ENCODE results near the gene CPNE6. TPM values are rescaled to one million over a fixed set of nuclear protein-coding genes. Genes with fewer than 3 reads are reported as not detected.
A peak's percentile ranks its signal among the peaks of the same experiment; 100 is the strongest.

Gene CPNE6
- total and polyA plus RNA-seq, 9 donors, result 0.23 to 0.33 TPM; not detected in 7

DNA sequence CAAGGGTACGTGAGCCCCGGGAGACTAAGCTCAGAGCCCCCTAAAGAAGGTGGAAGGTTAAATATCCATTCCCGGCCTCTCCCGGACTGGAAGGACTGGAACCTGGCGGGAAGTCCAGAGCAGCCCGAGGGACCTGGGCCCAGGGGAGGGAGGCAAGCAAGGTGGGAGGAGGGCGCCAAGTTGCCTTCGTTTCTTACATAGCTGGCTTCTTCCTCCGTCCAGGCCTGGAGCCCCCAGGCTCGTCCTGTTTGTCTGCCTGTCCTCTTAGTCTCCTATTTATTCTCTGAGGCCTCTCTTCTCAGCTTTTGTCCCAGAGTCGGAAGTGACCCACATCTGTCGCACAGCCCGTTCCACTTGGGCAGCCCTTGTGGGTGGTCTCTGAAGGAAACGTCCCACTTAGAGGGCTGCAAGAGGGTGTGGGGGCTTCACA is 23.5 kb downstream of the CPNE6 start:
- H3K9me3 ChIP-seq (replicated peaks; ENCODE audit: control insufficient read depth, low read depth, low read length), result no peaks in the 10 kb centered on the region
- peak overlapping the region; percentile 77 for H3K27ac ChIP-seq (ENCODE audit: low read length)
- WGBS (ENCODE audit: insufficient coverage), result 2% methylated on average over 7 of the region's 14 CpGs
- no peaks in the 10 kb centered on the region for H3K27me3 ChIP-seq (ENCODE audit: control insufficient read depth, insufficient read depth, low read length)
- peak overlapping the region; percentile 76 for H3K4me3 ChIP-seq (ENCODE audit: low read length)
- DNase-seq, result no peak
- peaks cover 3% of the 10 kb centered on the region for H3K36me3 ChIP-seq (ENCODE audit: control insufficient read depth, insufficient read depth, low read length)
- H3K4me1 ChIP-seq (ENCODE audit: control insufficient read depth, insufficient read depth, low read length), result peaks cover 25% of the 10 kb centered on the region

DNA sequence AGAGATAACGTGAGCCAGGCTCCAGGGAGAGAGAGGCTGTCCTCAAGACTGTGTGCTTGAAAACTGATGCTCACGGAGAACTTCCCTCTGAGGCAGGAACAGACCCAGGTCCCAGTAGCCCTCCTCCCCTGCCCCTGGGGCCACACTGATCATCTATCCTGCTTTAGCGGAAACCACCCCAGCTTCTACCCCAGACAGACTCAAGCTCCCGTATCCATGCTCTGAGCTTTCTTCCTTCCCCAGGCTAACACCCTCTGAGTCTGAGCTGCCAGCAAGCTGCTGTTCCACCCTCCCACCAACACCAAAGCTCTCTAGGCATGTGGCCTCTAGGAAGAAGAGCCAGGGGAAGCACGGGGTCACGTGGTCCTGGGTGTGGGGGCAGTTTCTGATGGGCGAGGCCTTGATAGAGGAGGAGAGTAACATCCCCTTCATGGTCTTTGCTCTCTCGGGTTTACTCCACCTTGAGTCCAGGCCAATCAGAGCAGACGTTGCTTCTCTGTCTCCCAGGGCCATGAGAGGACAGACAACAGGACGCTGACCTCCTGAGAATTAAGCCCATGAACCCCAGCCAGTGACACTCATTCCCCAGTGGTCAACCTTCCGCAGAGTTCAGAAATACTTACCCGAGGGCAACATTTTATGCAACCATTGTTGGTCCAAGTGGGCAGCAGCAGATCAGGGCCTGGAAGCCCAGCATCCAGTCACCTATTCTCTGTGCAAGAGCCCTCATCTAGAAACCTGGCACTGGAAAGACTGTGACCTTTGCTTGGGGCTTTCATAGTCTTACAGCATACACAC is 24.1 kb downstream of the CPNE6 start:
- Histone ChIP-seq H3K4me3 (ENCODE audit: low read length) (peak overlapping the region; percentile 76), H3K27ac (ENCODE audit: low read length) (peak overlapping the region; percentile 77), H3K9me3 (replicated peaks; ENCODE audit: control insufficient read depth, low read depth, low read length) (no peaks in the 10 kb centered on the region), H3K27me3 (ENCODE audit: control insufficient read depth, insufficient read depth, low read length) (no peaks in the 10 kb centered on the region), H3K36me3 (ENCODE audit: control insufficient read depth, insufficient read depth, low read length) (peaks cover 7% of the 10 kb centered on the region), H3K4me1 (ENCODE audit: control insufficient read depth, insufficient read depth, low read length) (peaks cover 22% of the 10 kb centered on the region)
- WGBS (ENCODE audit: insufficient coverage), result 73% methylated on average over 9 of the region's 12 CpGs
- peak; percentile 41 for DNase-seq

DNA sequence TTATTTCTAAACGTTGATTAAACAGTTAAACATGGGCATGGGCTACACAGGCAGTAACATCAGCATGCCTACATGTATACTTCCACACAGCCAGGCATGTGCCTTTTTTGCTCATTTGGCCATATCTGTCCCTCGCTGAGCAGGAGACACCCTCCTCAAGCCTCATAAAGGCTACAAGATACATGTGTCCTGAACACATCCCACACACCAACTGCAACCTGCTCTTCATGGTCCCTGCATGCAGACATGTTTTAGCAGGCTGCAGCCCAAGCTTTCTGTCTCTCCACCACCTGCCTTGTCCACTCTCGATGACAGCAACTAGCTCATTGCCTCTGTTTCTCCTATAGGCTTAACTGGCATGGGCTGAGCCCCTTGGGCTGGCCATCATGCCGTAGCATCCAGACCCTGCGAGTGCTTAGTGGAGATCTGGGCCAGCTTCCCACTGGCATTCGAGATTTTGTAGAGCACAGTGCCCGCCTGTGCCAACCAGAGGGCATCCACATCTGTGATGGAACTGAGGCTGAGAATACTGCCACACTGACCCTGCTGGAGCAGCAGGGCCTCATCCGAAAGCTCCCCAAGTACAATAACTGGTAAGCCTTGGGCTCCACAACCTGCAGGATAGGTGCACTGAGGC is 25.3 kb downstream of the CPNE6 start:
- Histone ChIP-seq H3K27ac (ENCODE audit: low read length) (no peak overlapping the region), H3K27me3 (ENCODE audit: control insufficient read depth, insufficient read depth, low read length) (no peaks in the 10 kb centered on the region), H3K4me1 (ENCODE audit: control insufficient read depth, insufficient read depth, low read length) (peaks cover 22% of the 10 kb centered on the region), H3K36me3 (ENCODE audit: control insufficient read depth, insufficient read depth, low read length) (peaks cover 7% of the 10 kb centered on the region), H3K9me3 (replicated peaks; ENCODE audit: control insufficient read depth, low read depth, low read length) (no peaks in the 10 kb centered on the region), H3K4me3 (ENCODE audit: low read length) (no peak overlapping the region)
- no peak for DNase-seq
- 92% methylated on average over 8 of the region's 8 CpGs for WGBS (ENCODE audit: insufficient coverage)

DNA sequence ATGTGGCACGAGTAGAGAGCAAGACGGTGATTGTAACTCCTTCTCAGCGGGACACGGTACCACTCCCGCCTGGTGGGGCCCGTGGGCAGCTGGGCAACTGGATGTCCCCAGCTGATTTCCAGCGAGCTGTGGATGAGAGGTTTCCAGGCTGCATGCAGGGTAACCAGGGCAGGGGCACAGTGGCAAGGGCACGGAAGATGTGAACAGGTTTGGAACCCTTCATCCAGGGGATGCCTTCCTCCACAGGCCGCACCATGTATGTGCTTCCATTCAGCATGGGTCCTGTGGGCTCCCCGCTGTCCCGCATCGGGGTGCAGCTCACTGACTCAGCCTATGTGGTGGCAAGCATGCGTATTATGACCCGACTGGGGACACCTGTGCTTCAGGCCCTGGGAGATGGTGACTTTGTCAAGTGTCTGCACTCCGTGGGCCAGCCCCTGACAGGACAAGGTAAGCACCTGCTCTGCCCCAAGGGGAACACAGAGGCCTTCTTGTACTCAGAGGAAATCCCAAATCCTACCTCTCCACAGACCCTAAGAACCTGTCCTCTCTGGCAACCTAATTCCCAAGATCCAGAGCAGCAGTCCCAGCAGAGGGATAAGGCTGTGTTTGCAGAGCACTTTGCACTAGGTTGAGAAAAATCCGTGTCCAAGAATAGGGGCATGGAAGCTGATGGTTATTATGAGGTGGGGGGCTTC is 27.0 kb downstream of the CPNE6 start:
- no peak for DNase-seq
- 92% methylated on average over 15 of the region's 16 CpGs for WGBS (ENCODE audit: insufficient coverage)
- Histone ChIP-seq H3K36me3 (ENCODE audit: control insufficient read depth, insufficient read depth, low read length) (peaks cover 10% of the 10 kb centered on the region), H3K27ac (ENCODE audit: low read length) (no peak overlapping the region), H3K4me1 (ENCODE audit: control insufficient read depth, insufficient read depth, low read length) (peaks cover 21% of the 10 kb centered on the region), H3K27me3 (ENCODE audit: control insufficient read depth, insufficient read depth, low read length) (no peaks in the 10 kb centered on the region), H3K4me3 (ENCODE audit: low read length) (no peak overlapping the region), H3K9me3 (replicated peaks; ENCODE audit: control insufficient read depth, low read depth, low read length) (no peaks in the 10 kb centered on the region)

DNA sequence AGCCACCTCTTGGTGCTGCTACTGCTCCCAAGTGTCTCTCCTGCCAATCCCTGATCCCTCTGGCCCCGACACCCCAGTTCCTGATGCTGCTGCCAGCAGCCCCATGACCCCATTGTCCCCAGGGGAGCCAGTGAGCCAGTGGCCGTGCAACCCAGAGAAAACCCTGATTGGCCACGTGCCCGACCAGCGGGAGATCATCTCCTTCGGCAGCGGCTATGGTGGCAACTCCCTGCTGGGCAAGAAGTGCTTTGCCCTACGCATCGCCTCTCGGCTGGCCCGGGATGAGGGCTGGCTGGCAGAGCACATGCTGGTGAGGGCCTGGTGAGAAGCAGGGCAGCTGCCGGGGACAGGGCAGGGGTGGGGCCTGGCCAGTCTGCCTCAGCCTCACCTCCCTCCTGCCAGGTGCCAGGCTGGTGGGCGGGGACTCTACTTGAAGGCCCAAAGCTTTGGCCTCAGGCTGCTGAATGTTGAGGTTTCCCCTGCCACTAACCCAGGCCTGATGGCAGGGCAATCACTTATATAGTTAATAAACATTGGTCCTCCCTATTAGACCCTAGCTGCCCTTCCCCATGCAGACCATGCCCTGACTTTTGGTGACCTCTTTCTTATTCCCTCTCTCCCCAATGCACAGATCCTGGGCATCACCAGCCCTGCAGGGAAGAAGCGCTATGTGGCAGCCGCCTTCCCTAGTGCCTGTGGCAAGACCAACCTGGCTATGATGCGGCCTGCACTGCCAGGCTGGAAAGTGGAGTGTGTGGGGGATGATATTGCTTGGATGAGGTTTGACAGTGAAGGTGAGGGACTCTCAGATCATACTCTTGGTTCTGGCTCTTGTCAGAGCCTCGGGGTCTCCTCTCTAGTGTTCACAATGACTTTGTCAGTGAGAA is 27.8 kb downstream of the CPNE6 start:
- Histone ChIP-seq H3K36me3 (ENCODE audit: control insufficient read depth, insufficient read depth, low read length) (peaks cover 15% of the 10 kb centered on the region), H3K27ac (ENCODE audit: low read length) (no peak overlapping the region), H3K4me1 (ENCODE audit: control insufficient read depth, insufficient read depth, low read length) (peaks cover 14% of the 10 kb centered on the region), H3K4me3 (ENCODE audit: low read length) (no peak overlapping the region), H3K9me3 (replicated peaks; ENCODE audit: control insufficient read depth, low read depth, low read length) (no peaks in the 10 kb centered on the region), H3K27me3 (ENCODE audit: control insufficient read depth, insufficient read depth, low read length) (no peaks in the 10 kb centered on the region)
- 81% methylated on average over 13 of the region's 17 CpGs for WGBS (ENCODE audit: insufficient coverage)
- no peak for DNase-seq

DNA sequence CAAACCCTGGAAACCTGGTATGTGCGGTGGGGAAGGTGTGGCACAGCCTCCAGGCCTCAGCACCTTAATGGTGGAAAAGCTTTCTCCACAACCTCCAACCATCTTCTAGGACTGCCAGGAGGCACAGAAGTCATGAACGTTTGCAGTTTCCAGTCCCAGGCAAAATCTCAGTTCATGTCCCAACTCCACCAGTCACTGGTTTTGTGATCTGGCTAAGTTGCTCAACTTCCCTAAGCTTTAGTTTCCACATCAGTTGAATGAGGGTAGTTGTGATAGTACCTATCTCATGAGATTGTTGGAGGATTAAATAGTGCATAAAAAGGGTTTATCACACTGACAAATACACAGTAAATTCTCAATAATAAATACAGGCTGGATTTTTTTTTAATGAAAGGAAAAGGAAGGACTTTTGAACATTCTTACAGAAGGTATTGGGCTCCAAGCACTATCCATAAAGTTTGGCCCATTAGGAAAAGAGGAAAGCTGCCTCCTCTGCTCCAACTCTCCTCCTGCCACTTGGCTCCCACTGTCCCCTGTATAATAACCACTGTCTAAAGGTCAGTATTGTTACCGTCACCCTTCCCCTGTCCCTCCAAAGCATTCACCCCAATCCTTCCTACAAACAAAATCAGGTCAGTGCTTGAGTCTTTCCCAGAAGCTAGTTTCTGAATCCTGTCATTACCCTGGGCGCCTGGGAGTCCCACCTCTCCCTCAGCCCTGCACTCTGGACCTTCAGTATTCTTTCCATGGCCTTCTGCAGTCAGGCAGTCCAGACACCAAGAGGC is 29.0 kb downstream of the CPNE6 start:
- H3K4me1 ChIP-seq (ENCODE audit: control insufficient read depth, insufficient read depth, low read length), result peaks cover 4% of the 10 kb centered on the region
- H3K4me3 ChIP-seq (ENCODE audit: low read length), result no peak overlapping the region
- no peak for DNase-seq
- H3K36me3 ChIP-seq (ENCODE audit: control insufficient read depth, insufficient read depth, low read length), result peaks cover 15% of the 10 kb centered on the region
- 81% methylated on average over 3 of the region's 4 CpGs for WGBS (ENCODE audit: insufficient coverage)
- H3K27me3 ChIP-seq (ENCODE audit: control insufficient read depth, insufficient read depth, low read length), result no peaks in the 10 kb centered on the region
- H3K9me3 ChIP-seq (replicated peaks; ENCODE audit: control insufficient read depth, low read depth, low read length), result no peaks in the 10 kb centered on the region
- no peak overlapping the region for H3K27ac ChIP-seq (ENCODE audit: low read length)

DNA sequence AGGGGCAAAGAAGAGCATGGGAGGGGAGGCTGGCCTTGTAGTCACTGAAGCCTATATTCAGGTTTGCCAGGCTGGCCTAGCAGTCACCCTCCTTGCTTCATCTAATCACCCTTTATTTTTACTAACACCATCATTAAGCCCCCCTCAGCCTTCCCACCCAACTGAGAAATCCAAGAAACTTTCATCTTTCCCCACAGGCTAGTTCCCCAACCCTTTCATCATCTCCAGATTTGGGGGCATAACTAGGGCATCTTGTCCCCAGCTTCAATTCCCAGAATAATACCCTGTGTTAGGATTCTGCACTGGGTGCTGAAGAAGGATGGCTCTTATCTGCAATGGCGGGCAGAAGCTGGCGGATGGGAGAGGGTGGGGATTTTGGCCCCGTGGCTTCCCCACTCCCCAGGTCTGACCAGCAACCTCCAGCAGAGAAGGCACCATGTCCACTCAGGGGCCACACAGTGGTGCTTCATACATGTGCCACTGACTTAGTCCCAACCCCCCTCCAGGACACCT is 29.7 kb downstream of the CPNE6 start:
- Histone ChIP-seq H3K9me3 (replicated peaks; ENCODE audit: control insufficient read depth, low read depth, low read length) (no peaks in the 10 kb centered on the region), H3K4me1 (ENCODE audit: control insufficient read depth, insufficient read depth, low read length) (no peaks in the 10 kb centered on the region), H3K36me3 (ENCODE audit: control insufficient read depth, insufficient read depth, low read length) (peaks cover 15% of the 10 kb centered on the region), H3K27ac (ENCODE audit: low read length) (no peak overlapping the region), H3K27me3 (ENCODE audit: control insufficient read depth, insufficient read depth, low read length) (no peaks in the 10 kb centered on the region), H3K4me3 (ENCODE audit: low read length) (no peak overlapping the region)
- 40% methylated on average over 1 of the region's 3 CpGs for WGBS (ENCODE audit: insufficient coverage)
- no peak for DNase-seq

DNA sequence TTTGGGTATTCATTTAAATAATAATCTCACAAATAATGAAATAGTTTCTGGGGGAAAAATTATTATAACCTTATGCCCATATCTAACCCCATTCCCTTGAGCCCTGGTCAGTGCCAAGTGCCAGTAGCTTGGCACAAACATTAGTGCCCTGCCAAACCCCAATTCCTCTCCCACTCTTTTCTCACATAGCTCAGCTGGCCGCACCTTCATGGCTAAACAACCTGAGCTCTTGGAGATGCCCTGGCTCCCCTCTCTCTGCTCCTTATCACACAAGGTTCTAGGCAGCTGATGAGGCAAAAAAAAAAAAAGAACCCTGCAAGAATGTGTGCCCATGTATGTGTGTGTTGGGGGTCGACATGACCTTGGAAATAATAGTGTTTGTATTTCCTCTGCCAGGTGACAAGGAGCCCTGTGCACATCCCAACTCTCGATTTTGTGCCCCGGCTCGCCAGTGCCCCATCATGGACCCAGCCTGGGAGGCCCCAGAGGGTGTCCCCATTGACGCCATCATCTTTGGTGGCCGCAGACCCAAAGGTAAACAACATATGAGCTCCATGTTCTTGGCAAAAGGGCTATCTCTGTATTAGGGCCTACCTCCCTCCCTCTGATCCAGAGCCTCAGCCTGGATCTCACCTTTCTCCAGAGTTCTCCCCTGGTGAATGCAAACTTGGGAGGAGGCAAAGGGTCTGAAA is 31.1 kb downstream of the CPNE6 start:
- no peak for DNase-seq
- Histone ChIP-seq H3K4me1 (ENCODE audit: control insufficient read depth, insufficient read depth, low read length) (no peaks in the 10 kb centered on the region), H3K36me3 (ENCODE audit: control insufficient read depth, insufficient read depth, low read length) (peaks cover 15% of the 10 kb centered on the region)

DNA sequence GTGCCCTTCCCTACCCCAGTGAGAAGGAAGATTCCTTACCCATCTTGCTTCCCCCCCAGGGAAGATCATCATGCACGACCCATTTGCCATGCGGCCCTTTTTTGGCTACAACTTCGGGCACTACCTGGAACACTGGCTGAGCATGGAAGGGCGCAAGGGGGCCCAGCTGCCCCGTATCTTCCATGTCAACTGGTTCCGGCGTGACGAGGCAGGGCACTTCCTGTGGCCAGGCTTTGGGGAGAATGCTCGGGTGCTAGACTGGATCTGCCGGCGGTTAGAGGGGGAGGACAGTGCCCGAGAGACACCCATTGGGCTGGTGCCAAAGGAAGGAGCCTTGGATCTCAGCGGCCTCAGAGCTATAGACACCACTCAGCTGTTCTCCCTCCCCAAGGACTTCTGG is 32.1 kb downstream of the CPNE6 start:
- no peak for DNase-seq
- no peaks in the 10 kb centered on the region for H3K27me3 ChIP-seq (ENCODE audit: control insufficient read depth, insufficient read depth, low read length)
- 96% methylated on average over 8 of the region's 13 CpGs for WGBS (ENCODE audit: insufficient coverage)
- peaks cover 15% of the 10 kb centered on the region for H3K36me3 ChIP-seq (ENCODE audit: control insufficient read depth, insufficient read depth, low read length)
- H3K9me3 ChIP-seq (replicated peaks; ENCODE audit: control insufficient read depth, low read depth, low read length), result no peaks in the 10 kb centered on the region
- H3K4me3 ChIP-seq (ENCODE audit: low read length), result no peak overlapping the region
- no peaks in the 10 kb centered on the region for H3K4me1 ChIP-seq (ENCODE audit: control insufficient read depth, insufficient read depth, low read length)
- no peak overlapping the region for H3K27ac ChIP-seq (ENCODE audit: low read length)

More for the DNA sequence above, 31.1 kb downstream of the CPNE6 start:
- WGBS (ENCODE audit: insufficient coverage), result 95% methylated on average over 5 of the region's 7 CpGs
- Histone ChIP-seq H3K27ac (ENCODE audit: low read length) (no peak overlapping the region), H3K4me3 (ENCODE audit: low read length) (no peak overlapping the region), H3K9me3 (replicated peaks; ENCODE audit: control insufficient read depth, low read depth, low read length) (no peaks in the 10 kb centered on the region), H3K27me3 (ENCODE audit: control insufficient read depth, insufficient read depth, low read length) (no peaks in the 10 kb centered on the region)
